GM12878 (cell line): Measurements from ENCODE around the gene TAF6. TPM values are rescaled to one million over a fixed set of nuclear protein-coding genes. Genes with fewer than 3 reads are reported as not detected.

Experiments
- ATF7 ChIP-seq: fragments of 450-650 bp; IDR thresholded peaks from 2 replicates; pipeline ENCODE4 v1.6.1; 2016; ENCODE audit warnings: low read depth, mild to moderate bottlenecking
- CREB1 ChIP-seq: IDR thresholded peaks from 2 replicates; pipeline ENCODE4 v1.6.1; 2012; ENCODE audit warnings: low read depth, mild to moderate bottlenecking, inconsistent platforms
- EGR1 ChIP-seq, 2 experiments: IDR thresholded peaks; 1 replicate in 1 of 2; 2 replicates in 1 of 2; pipeline ENCODE4 v1.6.1; 2011 to 2012; ENCODE audit warnings: low read depth in 2 of 2, low read length in 2 of 2, borderline replicate concordance in 1 of 2, mild to moderate bottlenecking in 1 of 2, moderate library complexity in 1 of 2
- EP300 ChIP-seq, 2 experiments: fragments of 150-350 bp in 1 of 2; IDR thresholded peaks; 2 replicates each; pipeline ENCODE4 v1.6.1; 2011 to 2012; ENCODE audit warnings: low read depth in 2 of 2, low read length in 2 of 2, borderline replicate concordance in 1 of 2, improper control_type of control experiment in 1 of 2, inconsistent platforms in 1 of 2; ENCODE audit not compliant: control insufficient read depth in 1 of 2
- ETV6 ChIP-seq, 2 experiments: fragments of 450-650 bp in 1 of 2; IDR thresholded peaks in 1 of 2; conservative IDR thresholded peaks in 1 of 2; 2 replicates each; pipeline ENCODE4 v1.6.1; 2014; ENCODE audit warnings: antibody characterized with exemption in 1 of 2, borderline replicate concordance in 1 of 2, low read depth in 1 of 2, mild to moderate bottlenecking in 1 of 2, moderate library complexity in 1 of 2
- NR2C1 ChIP-seq: fragments of 450-650 bp; IDR thresholded peaks from 2 replicates; pipeline ENCODE4 v1.6.1; 2017; ENCODE audit warnings: antibody characterized with exemption, mild to moderate bottlenecking, moderate library complexity
- NR2F1 ChIP-seq: fragments of 450-650 bp; conservative IDR thresholded peaks from 2 replicates; pipeline ENCODE4 v1.6.1; 2017; ENCODE audit warnings: mild to moderate bottlenecking
- SIX5 ChIP-seq: IDR thresholded peaks from 2 replicates; pipeline ENCODE4 v1.6.1; 2011; ENCODE audit warnings: mild to moderate bottlenecking, low read depth, low read length, moderate library complexity; ENCODE audit not compliant: severe bottlenecking
- SMC3 ChIP-seq: IDR thresholded peaks from 2 replicates; pipeline ENCODE4 v1.6.1; 2011; ENCODE audit warnings: low read length, improper control_type of control experiment, borderline replicate concordance
- SPI1 ChIP-seq: IDR thresholded peaks from 2 replicates; pipeline ENCODE4 v1.6.1; 2011; ENCODE audit warnings: low read depth, mild to moderate bottlenecking, low read length, moderate library complexity, borderline replicate concordance; ENCODE audit not compliant: insufficient read depth
- TCF12 ChIP-seq: IDR thresholded peaks from 2 replicates; pipeline ENCODE4 v1.6.1; 2011; ENCODE audit warnings: low read depth, mild to moderate bottlenecking, low read length
- ZSCAN29 ChIP-seq: fragments of 450-650 bp; IDR thresholded peaks from 2 replicates; pipeline ENCODE4 v1.6.1; 2017; ENCODE audit warnings: mild to moderate bottlenecking, moderate library complexity
- polyA plus RNA-seq, 11 experiments: library from polyadenylated mRNA; depleted of rRNA in 4 of 11; unstranded in 6 of 11; stranded (reverse) in 5 of 11; fragments of >200 nt; fragmentation: Nextera tagmentation in 4 of 11; fragmentation: Illumina TruSeq in 1 of 11; extraction: Ambion mirVana in 4 of 11; extraction: Trizol in 1 of 11; gene quantifications; 1 replicate in 1 of 11; 2 replicates in 10 of 11; pipeline versions ENCODE4 v1.2.1 to v1.2.3, GENCODE V29; 2011 to 2016; ENCODE audit warnings: inconsistent platforms in 2 of 11, missing spikeins in 2 of 11, low read depth in 1 of 11
- total RNA-seq, 4 experiments: library from RNA; depleted of rRNA in 3 of 4; stranded (reverse); fragments of >200 nt in 3 of 4; fragmentation: Illumina TruSeq in 1 of 4; extraction: Trizol in 1 of 4; gene quantifications; 2 replicates each; pipeline versions ENCODE4 v1.2.1 to v1.2.3, GENCODE V29; 2013 to 2021
- TF ChIP-seq, protein P1 (sequence below): IDR thresholded peaks from 2 replicates; pipeline ENCODE4 v1.6.1; 2011; ENCODE audit warnings: borderline replicate concordance, low read depth, mild to moderate bottlenecking, moderate library complexity, low read length; ENCODE audit not compliant: insufficient read depth, poor library complexity, severe bottlenecking
- TF ChIP-seq, protein P2 (sequence below): fragments of 450-650 bp; IDR thresholded peaks from 2 replicates; pipeline ENCODE4 v1.6.1; 2014; ENCODE audit warnings: mild to moderate bottlenecking
- TF ChIP-seq, protein P3 (sequence below): fragments of 450-650 bp; IDR thresholded peaks from 2 replicates; pipeline ENCODE4 v1.6.1; 2017; ENCODE audit warnings: mild to moderate bottlenecking, moderate library complexity
- TF ChIP-seq, protein P4 (sequence below): IDR thresholded peaks from 2 replicates; pipeline ENCODE4 v1.6.1; 2012; ENCODE audit warnings: low read depth, low read length, improper control_type of control experiment
- TF ChIP-seq, protein P5 (sequence below): fragments of 450-650 bp; IDR thresholded peaks from 2 replicates; pipeline ENCODE4 v1.6.1; 2016; ENCODE audit warnings: mild to moderate bottlenecking
- TF ChIP-seq, protein P6 (sequence below): fragments of 450-650 bp; IDR thresholded peaks from 2 replicates; pipeline ENCODE4 v1.6.1; 2017; ENCODE audit warnings: low read depth, mild to moderate bottlenecking, moderate library complexity

Gene TAF6
- total and polyA plus RNA-seq, 10 of the 15 experiments (the other 5 are each of a cell fraction or from before 2014, with no cell fraction given), result 0.27 to 42.6 (median 17.0) TPM

DNA sequence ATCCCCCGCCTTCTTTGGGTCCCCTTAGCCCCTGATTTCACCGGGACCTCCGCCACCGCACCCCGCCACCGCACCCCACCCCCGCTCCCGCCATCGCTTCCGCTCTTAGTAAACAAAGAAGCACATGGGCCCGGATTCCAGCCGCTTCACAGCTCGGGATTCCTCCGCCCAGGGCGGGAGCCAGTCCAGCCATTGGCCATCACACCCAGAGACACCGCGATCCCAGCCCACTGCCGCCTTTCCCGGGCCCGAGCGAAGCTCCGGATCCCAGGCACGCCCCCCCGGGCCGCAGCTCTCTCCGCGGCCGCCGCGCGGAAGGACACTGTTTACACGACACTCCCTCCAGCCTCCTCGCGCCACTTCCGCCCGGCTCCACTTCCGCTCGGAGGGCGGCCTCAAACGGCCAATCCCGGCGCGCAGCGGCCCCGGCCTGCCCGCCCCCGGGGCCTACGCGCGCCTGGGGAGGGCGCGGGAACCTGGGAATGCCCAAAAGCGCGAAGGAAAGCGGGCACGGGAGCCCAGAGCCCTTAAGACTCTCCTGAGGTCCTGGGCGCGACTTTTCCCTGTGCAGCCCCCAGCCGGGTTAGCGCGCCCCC is 18.6 kb downstream of the TAF6 start (continued):
- TF ChIP-seq TCF12 (peak; percentile 19; the same call in 1 of the 2 replicates), ZSCAN29 (no peak), SPI1 (peak; percentile 81; the same call in 1 of the 2 replicates), SMC3 (no peak), ATF7 (peak; percentile 67), SIX5 (no peak), EP300 (IDR thresholded peaks at IDR 0.05; ENCODE audit: borderline replicate concordance in 1 of 2, control insufficient read depth in 1 of 2, low read depth in 2 of 2, low read length in 2 of 2) (no peak), NR2C1 (peak; percentile 50; the same call in 1 of the 2 replicates), CREB1 (peak; percentile 92), ETV6 (conservative IDR thresholded peaks at IDR 0.05 in 1 of 2, IDR thresholded peaks at IDR 0.05 in 1 of 2; ENCODE audit: borderline replicate concordance in 1 of 2, low read depth in 1 of 2) (no peak), EGR1 (IDR thresholded peaks at IDR 0.05; ENCODE audit: borderline replicate concordance in 1 of 2, low read depth in 2 of 2, low read length in 2 of 2) (peak in 1 of 2 experiments; percentile 97; a peak in 2 of 3 replicates), NR2F1 (peak; percentile 57; the same call in 1 of the 2 replicates)
- TF ChIP-seq, protein P1, sequence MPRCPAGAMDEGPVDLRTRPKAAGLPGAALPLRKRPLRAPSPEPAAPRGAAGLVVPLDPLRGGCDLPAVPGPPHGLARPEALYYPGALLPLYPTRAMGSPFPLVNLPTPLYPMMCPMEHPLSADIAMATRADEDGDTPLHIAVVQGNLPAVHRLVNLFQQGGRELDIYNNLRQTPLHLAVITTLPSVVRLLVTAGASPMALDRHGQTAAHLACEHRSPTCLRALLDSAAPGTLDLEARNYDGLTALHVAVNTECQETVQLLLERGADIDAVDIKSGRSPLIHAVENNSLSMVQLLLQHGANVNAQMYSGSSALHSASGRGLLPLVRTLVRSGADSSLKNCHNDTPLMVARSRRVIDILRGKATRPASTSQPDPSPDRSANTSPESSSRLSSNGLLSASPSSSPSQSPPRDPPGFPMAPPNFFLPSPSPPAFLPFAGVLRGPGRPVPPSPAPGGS, result peak; percentile 70
- TF ChIP-seq, protein P2, sequence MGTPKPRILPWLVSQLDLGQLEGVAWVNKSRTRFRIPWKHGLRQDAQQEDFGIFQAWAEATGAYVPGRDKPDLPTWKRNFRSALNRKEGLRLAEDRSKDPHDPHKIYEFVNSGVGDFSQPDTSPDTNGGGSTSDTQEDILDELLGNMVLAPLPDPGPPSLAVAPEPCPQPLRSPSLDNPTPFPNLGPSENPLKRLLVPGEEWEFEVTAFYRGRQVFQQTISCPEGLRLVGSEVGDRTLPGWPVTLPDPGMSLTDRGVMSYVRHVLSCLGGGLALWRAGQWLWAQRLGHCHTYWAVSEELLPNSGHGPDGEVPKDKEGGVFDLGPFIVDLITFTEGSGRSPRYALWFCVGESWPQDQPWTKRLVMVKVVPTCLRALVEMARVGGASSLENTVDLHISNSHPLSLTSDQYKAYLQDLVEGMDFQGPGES, result 0 out of 2 replicates have a peak, but pooled peaks have one; percentile 9
- TF ChIP-seq, protein P3, sequence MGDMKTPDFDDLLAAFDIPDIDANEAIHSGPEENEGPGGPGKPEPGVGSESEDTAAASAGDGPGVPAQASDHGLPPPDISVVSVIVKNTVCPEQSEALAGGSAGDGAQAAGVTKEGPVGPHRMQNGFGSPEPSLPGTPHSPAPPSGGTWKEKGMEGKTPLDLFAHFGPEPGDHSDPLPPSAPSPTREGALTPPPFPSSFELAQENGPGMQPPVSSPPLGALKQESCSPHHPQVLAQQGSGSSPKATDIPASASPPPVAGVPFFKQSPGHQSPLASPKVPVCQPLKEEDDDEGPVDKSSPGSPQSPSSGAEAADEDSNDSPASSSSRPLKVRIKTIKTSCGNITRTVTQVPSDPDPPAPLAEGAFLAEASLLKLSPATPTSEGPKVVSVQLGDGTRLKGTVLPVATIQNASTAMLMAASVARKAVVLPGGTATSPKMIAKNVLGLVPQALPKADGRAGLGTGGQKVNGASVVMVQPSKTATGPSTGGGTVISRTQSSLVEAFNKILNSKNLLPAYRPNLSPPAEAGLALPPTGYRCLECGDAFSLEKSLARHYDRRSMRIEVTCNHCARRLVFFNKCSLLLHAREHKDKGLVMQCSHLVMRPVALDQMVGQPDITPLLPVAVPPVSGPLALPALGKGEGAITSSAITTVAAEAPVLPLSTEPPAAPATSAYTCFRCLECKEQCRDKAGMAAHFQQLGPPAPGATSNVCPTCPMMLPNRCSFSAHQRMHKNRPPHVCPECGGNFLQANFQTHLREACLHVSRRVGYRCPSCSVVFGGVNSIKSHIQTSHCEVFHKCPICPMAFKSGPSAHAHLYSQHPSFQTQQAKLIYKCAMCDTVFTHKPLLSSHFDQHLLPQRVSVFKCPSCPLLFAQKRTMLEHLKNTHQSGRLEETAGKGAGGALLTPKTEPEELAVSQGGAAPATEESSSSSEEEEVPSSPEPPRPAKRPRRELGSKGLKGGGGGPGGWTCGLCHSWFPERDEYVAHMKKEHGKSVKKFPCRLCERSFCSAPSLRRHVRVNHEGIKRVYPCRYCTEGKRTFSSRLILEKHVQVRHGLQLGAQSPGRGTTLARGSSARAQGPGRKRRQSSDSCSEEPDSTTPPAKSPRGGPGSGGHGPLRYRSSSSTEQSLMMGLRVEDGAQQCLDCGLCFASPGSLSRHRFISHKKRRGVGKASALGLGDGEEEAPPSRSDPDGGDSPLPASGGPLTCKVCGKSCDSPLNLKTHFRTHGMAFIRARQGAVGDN, result no peak
- TF ChIP-seq, protein P4, sequence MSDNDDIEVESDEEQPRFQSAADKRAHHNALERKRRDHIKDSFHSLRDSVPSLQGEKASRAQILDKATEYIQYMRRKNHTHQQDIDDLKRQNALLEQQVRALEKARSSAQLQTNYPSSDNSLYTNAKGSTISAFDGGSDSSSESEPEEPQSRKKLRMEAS, result peak; percentile 95
- TF ChIP-seq, protein P5, sequence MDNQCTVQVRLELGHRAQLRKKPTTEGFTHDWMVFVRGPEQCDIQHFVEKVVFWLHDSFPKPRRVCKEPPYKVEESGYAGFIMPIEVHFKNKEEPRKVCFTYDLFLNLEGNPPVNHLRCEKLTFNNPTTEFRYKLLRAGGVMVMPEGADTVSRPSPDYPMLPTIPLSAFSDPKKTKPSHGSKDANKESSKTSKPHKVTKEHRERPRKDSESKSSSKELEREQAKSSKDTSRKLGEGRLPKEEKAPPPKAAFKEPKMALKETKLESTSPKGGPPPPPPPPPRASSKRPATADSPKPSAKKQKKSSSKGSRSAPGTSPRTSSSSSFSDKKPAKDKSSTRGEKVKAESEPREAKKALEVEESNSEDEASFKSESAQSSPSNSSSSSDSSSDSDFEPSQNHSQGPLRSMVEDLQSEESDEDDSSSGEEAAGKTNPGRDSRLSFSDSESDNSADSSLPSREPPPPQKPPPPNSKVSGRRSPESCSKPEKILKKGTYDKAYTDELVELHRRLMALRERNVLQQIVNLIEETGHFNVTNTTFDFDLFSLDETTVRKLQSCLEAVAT, result peak; percentile 92
- TF ChIP-seq, protein P6, sequence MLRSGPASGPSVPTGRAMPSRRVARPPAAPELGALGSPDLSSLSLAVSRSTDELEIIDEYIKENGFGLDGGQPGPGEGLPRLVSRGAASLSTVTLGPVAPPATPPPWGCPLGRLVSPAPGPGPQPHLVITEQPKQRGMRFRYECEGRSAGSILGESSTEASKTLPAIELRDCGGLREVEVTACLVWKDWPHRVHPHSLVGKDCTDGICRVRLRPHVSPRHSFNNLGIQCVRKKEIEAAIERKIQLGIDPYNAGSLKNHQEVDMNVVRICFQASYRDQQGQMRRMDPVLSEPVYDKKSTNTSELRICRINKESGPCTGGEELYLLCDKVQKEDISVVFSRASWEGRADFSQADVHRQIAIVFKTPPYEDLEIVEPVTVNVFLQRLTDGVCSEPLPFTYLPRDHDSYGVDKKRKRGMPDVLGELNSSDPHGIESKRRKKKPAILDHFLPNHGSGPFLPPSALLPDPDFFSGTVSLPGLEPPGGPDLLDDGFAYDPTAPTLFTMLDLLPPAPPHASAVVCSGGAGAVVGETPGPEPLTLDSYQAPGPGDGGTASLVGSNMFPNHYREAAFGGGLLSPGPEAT, result peak; percentile 89; the same call in 1 of the 2 replicates
